Measurements from ENCODE around the gene MIPOL1. TPM values are rescaled to one million over a fixed set of nuclear protein-coding genes. Genes with fewer than 3 reads are reported as not detected.
"Not testable (repeated sequence)": the region's sequence is repeated elsewhere in the genome, so short reads cannot be mapped to it uniquely, and the experiment has no call there.

MIPOL1 gene
- polyA plus RNA-seq, 3 donors: 1.8 to 3.1 (median 2.0) TPM

- H3K27ac ChIP-seq (ENCODE audit: low read depth, low read length): no peak overlapping the region
These were observed 15.3 kb downstream of the MIPOL1 start for GRCh38 chr14:37213016-37213415.

GRCh38 chr14:37215345-37215744, 17.6 kb downstream of the MIPOL1 start:
- 94 to 98% (median 94%) methylated on average over 3 of the region's 3 CpGs for WGBS, 3 donors
- no peak overlapping the region for H3K27ac ChIP-seq (ENCODE audit: low read depth, low read length)

GRCh38 chr14:37221073-37221472, 23.3 kb downstream of the MIPOL1 start:
- no peak overlapping the region for H3K27ac ChIP-seq (ENCODE audit: low read depth, low read length)
- 88 to 96% (median 94%) methylated on average over 3 of the region's 3 CpGs for WGBS, 3 donors

GRCh38 chr14:37223947-37224474, 26.3 kb downstream of the MIPOL1 start:
- no peak overlapping the region for H3K27ac ChIP-seq (ENCODE audit: low read depth, low read length)
- WGBS, 3 donors: 88 to 92% (median 90%) methylated on average over 3 of the region's 3 CpGs

GRCh38 chr14:37225668-37226067, 27.9 kb downstream of the MIPOL1 start:
- H3K27ac ChIP-seq (ENCODE audit: low read depth, low read length): not testable (repeated sequence)
- WGBS, 3 donors: 94 to 97% (median 94%) methylated on average over 4 of the region's 4 CpGs

GRCh38 chr14:37230551-37231194, 32.9 kb downstream of the MIPOL1 start:
- WGBS, 3 donors: 57 to 59% (median 59%) methylated on average over 5 of the region's 5 CpGs

GRCh38 chr14:37232907-37233481, 35.3 kb downstream of the MIPOL1 start:
- 2 to 8% (median 8%) methylated on average over 1 of the region's 1 CpG for WGBS, 3 donors

More at GRCh38 chr14:37230551-37231194, 32.9 kb downstream of the MIPOL1 start:
- no peak overlapping the region for H3K27ac ChIP-seq (ENCODE audit: low read depth, low read length)

GRCh38 chr14:37234222-37234621, 36.5 kb downstream of the MIPOL1 start:
- 87 to 91% (median 91%) methylated on average over 3 of the region's 3 CpGs for WGBS, 3 donors
- no peak overlapping the region for H3K27ac ChIP-seq (ENCODE audit: low read depth, low read length)

More at GRCh38 chr14:37232907-37233481, 35.3 kb downstream of the MIPOL1 start:
- no peak overlapping the region for H3K27ac ChIP-seq (ENCODE audit: low read depth, low read length)

GRCh38 chr14:37236044-37236443, 38.3 kb downstream of the MIPOL1 start:
- 94 to 98% (median 95%) methylated on average over 4 of the region's 4 CpGs for WGBS, 3 donors

GRCh38 chr14:37237094-37237493, 39.4 kb downstream of the MIPOL1 start:
- H3K27ac ChIP-seq (ENCODE audit: low read depth, low read length): no peak overlapping the region

More at GRCh38 chr14:37236044-37236443, 38.3 kb downstream of the MIPOL1 start:
- H3K27ac ChIP-seq (ENCODE audit: low read depth, low read length): not testable (repeated sequence)

- no peak overlapping the region for H3K27ac ChIP-seq (ENCODE audit: low read depth, low read length)
- WGBS, 3 donors: 78 to 89% (median 79%) methylated on average over 5 of the region's 5 CpGs
These were observed 40.0 kb downstream of the MIPOL1 start for GRCh38 chr14:37237735-37238200.

GRCh38 chr14:37241198-37241597, 43.5 kb downstream of the MIPOL1 start:
- WGBS, 3 donors: 93 to 98% (median 96%) methylated on average over 4 of the region's 4 CpGs
- H3K27ac ChIP-seq (ENCODE audit: low read depth, low read length): no peak overlapping the region

- H3K27ac ChIP-seq (ENCODE audit: low read depth, low read length): no peak overlapping the region
These were observed 48.7 kb downstream of the MIPOL1 start for GRCh38 chr14:37246427-37246829.

GRCh38 chr14:37247791-37248461, 50.2 kb downstream of the MIPOL1 start:
- WGBS, 3 donors: 91 to 95% (median 92%) methylated on average over 3 of the region's 3 CpGs
- H3K27ac ChIP-seq (ENCODE audit: low read depth, low read length): no peak overlapping the region

- no peak overlapping the region for H3K27ac ChIP-seq (ENCODE audit: low read depth, low read length)
These were observed 54.0 kb downstream of the MIPOL1 start for GRCh38 chr14:37251775-37252174.

- 91 to 100% (median 94%) methylated on average over 1 of the region's 1 CpG for WGBS, 3 donors
These were observed 54.7 kb downstream of the MIPOL1 start for GRCh38 chr14:37252434-37252833.

GRCh38 chr14:37253905-37254304, 56.2 kb downstream of the MIPOL1 start:
- 65 to 76% (median 73%) methylated on average over 1 of the region's 1 CpG for WGBS, 3 donors
- H3K27ac ChIP-seq (ENCODE audit: low read depth, low read length): no peak overlapping the region

More at GRCh38 chr14:37252434-37252833, 54.7 kb downstream of the MIPOL1 start:
- no peak overlapping the region for H3K27ac ChIP-seq (ENCODE audit: low read depth, low read length)

- H3K27ac ChIP-seq (ENCODE audit: low read depth, low read length): no peak overlapping the region
- 80 to 84% (median 81%) methylated on average over 3 of the region's 3 CpGs for WGBS, 3 donors
These were observed 56.7 kb downstream of the MIPOL1 start for GRCh38 chr14:37254411-37254947.

GRCh38 chr14:37257501-37258070, 59.8 kb downstream of the MIPOL1 start:
- no peak overlapping the region for H3K27ac ChIP-seq (ENCODE audit: low read depth, low read length)
- WGBS, 3 donors: 83 to 85% (median 84%) methylated on average over 5 of the region's 5 CpGs
